WTC11 (cell line): ENCODE data around the gene SWT1. TPM values are rescaled to one million over a fixed set of nuclear protein-coding genes. Genes with fewer than 3 reads are reported as not detected.
A peak's percentile ranks its signal among the peaks of the same experiment; 100 is the strongest.

ENCODE experiments used
- ATAC-seq: fragments of 200-7000 bp; cut with Tn5 transposase; 2 replicates; pipeline ENCODE4 v1.10.0; 2021; ENCODE audit warnings: mild to moderate bottlenecking, moderate library complexity
- CTCF ChIA-PET: fragments of 300-600 bp; sonication (Branson Sonifier 250); formaldehyde crosslinking; loops from one replicate; lab custom pipeline; 2021; ENCODE audit warnings: antibody characterized with exemption; lab: Charles Lee
- POLR2A ChIA-PET: fragments of 350-600 bp; sonication (Branson Sonifier 250); formaldehyde crosslinking; loops from one replicate; lab custom pipeline; 2021; ENCODE audit warnings: antibody characterized with exemption; lab: Charles Lee
- DNase-seq: peaks from one replicate; pipeline ENCODE4 v3.0.0; 2021; ENCODE audit warnings: low spot score
- H3K27ac Mint-ChIP-seq: 2 replicates; pipeline ENCODE4 v1.8.0; 2021; ENCODE audit warnings: mixed read lengths
- H3K27me3 Mint-ChIP-seq: 2 replicates; pipeline ENCODE4 v1.8.0; 2021; ENCODE audit warnings: low read depth, mild to moderate bottlenecking, moderate library complexity, mixed read lengths
- H3K36me3 Mint-ChIP-seq: 2 replicates; pipeline ENCODE4 v1.8.0; 2021; ENCODE audit warnings: mixed read lengths
- H3K4me1 Mint-ChIP-seq: 2 replicates; pipeline ENCODE4 v1.8.0; 2022; ENCODE audit warnings: mixed read lengths
- H3K4me3 Mint-ChIP-seq: 2 replicates; pipeline ENCODE4 v1.8.0; 2021; ENCODE audit warnings: mild to moderate bottlenecking, moderate library complexity, mixed read lengths
- H3K9me3 Mint-ChIP-seq: 2 replicates; pipeline ENCODE4 v1.8.0; 2021; ENCODE audit warnings: mixed read lengths
- ATF2 ChIP-seq: sonication (generic); formaldehyde crosslinking; IDR thresholded peaks from 2 replicates; pipeline ENCODE4 v1.8.1; 2022; ENCODE audit warnings: low read depth, missing genetic modification reagents, borderline replicate concordance
- CDX4 ChIP-seq: fragments of 250-450 bp; sonication (Bioruptor Pico); IDR thresholded peaks from 2 replicates; pipeline ENCODE4 v1.9.0; 2021; ENCODE audit warnings: moderate library complexity, mild to moderate bottlenecking, inconsistent platforms, borderline replicate concordance
- CREB1 ChIP-seq: sonication (generic); formaldehyde crosslinking; IDR thresholded peaks from 2 replicates; pipeline ENCODE4 v1.8.0; 2023; ENCODE audit warnings: mild to moderate bottlenecking, missing genetic modification reagents
- CREM ChIP-seq: sonication (generic); formaldehyde crosslinking; IDR thresholded peaks from 2 replicates; pipeline ENCODE4 v1.8.1; 2022; ENCODE audit warnings: mild to moderate bottlenecking, missing genetic modification reagents, moderate library complexity
- ESRRA ChIP-seq: sonication (generic); formaldehyde crosslinking; IDR thresholded peaks from 2 replicates; pipeline ENCODE4 v1.8.1; 2022; ENCODE audit warnings: mild to moderate bottlenecking, missing genetic modification reagents, borderline replicate concordance
- IRF2 ChIP-seq: sonication (generic); formaldehyde crosslinking; IDR thresholded peaks from 2 replicates; pipeline ENCODE4 v1.8.0; 2022; ENCODE audit warnings: low read depth, missing genetic modification reagents, borderline replicate concordance
- MXD4 ChIP-seq: fragments of 250-450 bp; sonication (Bioruptor Pico); IDR thresholded peaks from 2 replicates; pipeline ENCODE4 v1.8.0; 2021; ENCODE audit warnings: mild to moderate bottlenecking, moderate library complexity, borderline replicate concordance
- NFE2L1 ChIP-seq: sonication (generic); formaldehyde crosslinking; IDR thresholded peaks from 2 replicates; pipeline ENCODE4 v1.8.1; 2023; ENCODE audit warnings: missing genetic modification reagents
- STAT6 ChIP-seq: sonication (generic); formaldehyde crosslinking; conservative IDR thresholded peaks from 2 replicates; pipeline ENCODE4 v1.8.1; 2023; ENCODE audit warnings: mild to moderate bottlenecking, low read depth, missing genetic modification reagents, moderate library complexity
- TEAD1 ChIP-seq: sonication (generic); formaldehyde crosslinking; IDR thresholded peaks from 2 replicates; pipeline ENCODE4 v1.8.0; 2022; ENCODE audit warnings: mild to moderate bottlenecking, missing genetic modification reagents
- TP53 ChIP-seq: sonication (generic); formaldehyde crosslinking; IDR thresholded peaks from 2 replicates; pipeline ENCODE4 v1.8.1; 2023; ENCODE audit warnings: mild to moderate bottlenecking, missing genetic modification reagents
- USF1 ChIP-seq: sonication (generic); formaldehyde crosslinking; IDR thresholded peaks from 2 replicates; pipeline ENCODE4 v1.8.0; 2022; ENCODE audit warnings: mild to moderate bottlenecking, missing genetic modification reagents
- ZBTB21 ChIP-seq: sonication (generic); formaldehyde crosslinking; IDR thresholded peaks from 2 replicates; pipeline ENCODE4 v1.8.1; 2023; ENCODE audit warnings: mild to moderate bottlenecking, missing genetic modification reagents, borderline replicate concordance
- ZMAT4 ChIP-seq: fragments of 250-450 bp; sonication (Bioruptor Pico); IDR thresholded peaks from 2 replicates; pipeline ENCODE4 v1.9.0; 2021; ENCODE audit warnings: mild to moderate bottlenecking
- ZNF416 ChIP-seq: fragments of 250-450 bp; sonication (Bioruptor Pico); IDR thresholded peaks from 2 replicates; pipeline ENCODE4 v1.9.0; 2021; ENCODE audit warnings: mild to moderate bottlenecking, inconsistent platforms
- total RNA-seq: library from RNA; stranded (reverse); gene quantifications from 3 replicates; pipeline ENCODE4 v1.2.3, GENCODE V29; 2021

SWT1 gene
- total RNA-seq, 1 experiment from 2014 or later: 5.8 TPM

- H3K27me3 Mint-ChIP-seq: peaks cover 3% of the 10 kb centered on the region; the same call in 1 of the 2 replicates
- no peak for TF ChIP-seq CREB1
- no peak for TF ChIP-seq TP53
- TF ChIP-seq USF1 (CRISPR knock-in tag): 0 out of 2 replicates have a peak, but pooled peaks have one; percentile 1
- TF ChIP-seq ATF2: no peak
- TF ChIP-seq ESRRA (CRISPR knock-in tag): no peak
- no peak for TF ChIP-seq ZNF416 (CRISPR knock-in tag)
- no peak for TF ChIP-seq ZMAT4 (CRISPR knock-in tag)
- TF ChIP-seq IRF2 (CRISPR knock-in tag): no peak
- TF ChIP-seq MXD4 (CRISPR knock-in tag): no peak
- no peak for TF ChIP-seq TEAD1 (CRISPR knock-in tag)
- TF ChIP-seq CDX4 (CRISPR knock-in tag): no peak
- 0 out of 2 replicates have a peak, but pooled peaks have one; percentile 5 for TF ChIP-seq NFE2L1 (CRISPR knock-in tag)
- TF ChIP-seq ZBTB21 (CRISPR knock-in tag): no peak
- no peak for TF ChIP-seq STAT6 (CRISPR knock-in tag)
- TF ChIP-seq CREM: no peak
- DNase-seq (no peak), ATAC-seq (no peak)
- peak overlapping the region; percentile 98 for H3K4me3 Mint-ChIP-seq
- H3K9me3 Mint-ChIP-seq: no peaks in the 10 kb centered on the region
- H3K36me3 Mint-ChIP-seq: no peaks in the 10 kb centered on the region
- ChIA-PET POLR2A (interaction anchor here (0.6 to 0.7 kb wide), 3 partner anchors 112 to 199 kb away, joined by 3 read pairs; no protein-coding TSS in a partner anchor), CTCF (interaction anchor here (1.0 to 2.3 kb wide), 4 partner anchors 12 to 523 kb away, joined by 3 to 20 read pairs (median 4); partner anchors contain the start of gene IVNS1ABP)
- H3K4me1 Mint-ChIP-seq: peaks cover 16% of the 10 kb centered on the region
- H3K27ac Mint-ChIP-seq: peak overlapping the region; percentile 86
Observed at GRCh38 chr1:185157599-185158412, 839 bp downstream of the SWT1 start.

- peak overlapping the region; percentile 34; the same call in 1 of the 2 replicates for H3K4me3 Mint-ChIP-seq
Observed at GRCh38 chr1:185158800-185159199, 1.8 kb downstream of the SWT1 start.

More at GRCh38 chr1:185158800-185159199, 1.8 kb downstream of the SWT1 start:
- Mint-ChIP-seq H3K36me3 (no peaks in the 10 kb centered on the region), H3K27ac (no peak overlapping the region), H3K9me3 (no peaks in the 10 kb centered on the region), H3K27me3 (peaks cover 3% of the 10 kb centered on the region; the same call in 1 of the 2 replicates), H3K4me1 (peaks cover 16% of the 10 kb centered on the region)
- POLR2A ChIA-PET: interaction anchor here (0.6 to 0.7 kb wide), 2 partner anchors 98 to 108 kb away, joined by 3 to 4 read pairs; no protein-coding TSS in a partner anchor
- DNase-seq (no peak), ATAC-seq (no peak)
- CTCF ChIA-PET: interaction anchor here (1.0 to 2.3 kb wide), 2 partner anchors 11 to 511 kb away, joined by 4 to 20 read pairs; no protein-coding TSS in a partner anchor
- no peak for TF ChIP-seq ATF2
